Fibroblast of peridontal ligament (primary cell): ENCODE data around the gene AMHR2.

ENCODE experiments used
- DNase-seq: peaks from one replicate; pipeline ENCODE4 v3.0.0-alpha.2; 2010; ENCODE audit errors: extremely low read depth

The AMHR2 gene

DNA sequence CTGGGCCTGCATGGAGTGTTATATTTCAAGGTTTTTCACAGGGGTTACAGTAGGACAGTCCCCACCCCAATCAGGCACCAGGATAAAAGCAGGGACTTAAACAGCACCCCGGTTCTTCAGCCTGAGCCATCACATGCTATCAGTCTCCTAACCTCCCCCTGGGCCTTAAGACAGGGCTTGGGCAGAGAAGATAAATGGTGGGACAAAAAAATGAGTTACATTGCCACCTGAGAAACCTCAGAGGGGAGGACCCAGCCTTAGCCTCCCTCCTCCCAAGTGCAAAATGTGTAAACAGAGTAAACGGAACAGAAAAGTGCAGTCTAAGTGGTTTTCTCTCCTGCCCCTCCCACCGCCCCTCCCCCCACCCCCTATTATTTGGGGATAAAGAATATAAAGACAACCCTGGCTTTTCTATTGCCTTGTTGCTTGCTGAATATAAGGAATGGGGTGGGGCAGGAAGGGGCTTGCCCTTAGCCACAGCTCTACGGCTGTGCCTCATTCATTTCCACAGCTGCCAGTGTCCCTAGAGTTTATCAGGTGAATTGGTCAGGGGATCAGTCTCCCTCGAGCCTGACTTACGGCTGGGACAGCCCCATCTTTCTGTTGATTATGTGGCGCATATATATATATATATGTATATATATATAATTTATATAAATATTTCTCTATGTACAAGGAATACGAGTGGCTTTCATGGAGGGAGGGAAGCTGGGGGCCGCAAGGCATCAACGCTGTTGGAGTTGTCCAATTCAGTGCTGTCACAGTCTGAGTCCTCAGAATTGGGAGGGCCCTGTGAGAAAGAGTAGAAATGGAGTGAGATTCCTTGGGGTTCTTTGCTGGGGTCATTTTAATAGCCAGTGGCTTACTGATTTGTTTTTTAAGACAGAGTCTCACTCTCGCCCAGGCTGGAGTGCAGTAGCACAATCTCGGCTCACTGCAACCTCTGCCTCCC is 57.1 kb downstream of the AMHR2 start:
- no peak for DNase-seq
